ENCODE measurements around the gene PGS1.

Gene PGS1

GRCh38 chr17:78409191-78409928 is 30.9 kb downstream of the PGS1 start:
- DNase-seq = no peak

- DNase-seq = no peak
Observed at GRCh38 chr17:78411241-78411857, 32.9 kb downstream of the PGS1 start.

- no peak for DNase-seq
Observed at GRCh38 chr17:78412403-78412802, 34.0 kb downstream of the PGS1 start.

GRCh38 chr17:78414178-78415162 is 36.0 kb downstream of the PGS1 start:
- no peak for DNase-seq

- DNase-seq = no peak
Observed at GRCh38 chr17:78415821-78416711, 37.6 kb downstream of the PGS1 start.

- DNase-seq = no peak
Observed at GRCh38 chr17:78416791-78417530, 38.5 kb downstream of the PGS1 start.

- no peak for DNase-seq
Observed at GRCh38 chr17:78417531-78417909, 39.1 kb downstream of the PGS1 start.

- no peak for DNase-seq
Observed at GRCh38 chr17:78418326-78419026, 40.0 kb downstream of the PGS1 start.

- no peak for DNase-seq
Observed at GRCh38 chr17:78419970-78420815, 41.7 kb downstream of the PGS1 start.

- no peak for DNase-seq
Observed at GRCh38 chr17:78421084-78421533, 42.7 kb downstream of the PGS1 start.

- no peak for DNase-seq
Observed at GRCh38 chr17:78421534-78422266, 43.3 kb downstream of the PGS1 start.

- DNase-seq = no peak
Observed at GRCh38 chr17:78422267-78422605, 43.8 kb downstream of the PGS1 start.

- DNase-seq = no peak
Observed at GRCh38 chr17:78422872-78423588, 44.6 kb downstream of the PGS1 start.

- DNase-seq = no peak
Observed at GRCh38 chr17:78423961-78424675, 45.7 kb downstream of the PGS1 start.

- DNase-seq = no peak
Observed at GRCh38 chr17:78425429-78425828, 47.0 kb downstream of the PGS1 start.

- no peak for DNase-seq
Observed at GRCh38 chr17:78426293-78426879, 47.9 kb downstream of the PGS1 start.

GRCh38 chr17:78427140-78427539 is 48.7 kb downstream of the PGS1 start:
- DNase-seq = no peak
